Activated naive CD8-positive, alpha-beta T cell treated with anti-CD3 and anti-CD28 coated beads for 36 hours (primary cell): ENCODE results near the gene TUT1. TPM values are rescaled to one million over a fixed set of nuclear protein-coding genes. Genes with fewer than 3 reads are reported as not detected.

Experiments used
- DNase-seq: peaks from one replicate; pipeline ENCODE4 v3.0.0; 2021
- H3K27ac Mint-ChIP-seq: one replicate; pipeline ENCODE4 v1.8.0; 2022; ENCODE audit warnings: mild to moderate bottlenecking, moderate library complexity, mixed read lengths
- H3K27me3 Mint-ChIP-seq: one replicate; pipeline ENCODE4 v1.8.0; 2022; ENCODE audit warnings: mild to moderate bottlenecking, mixed read lengths
- H3K36me3 Mint-ChIP-seq: one replicate; pipeline ENCODE4 v1.8.0; 2021; ENCODE audit warnings: mild to moderate bottlenecking, mixed read lengths
- H3K4me1 Mint-ChIP-seq: one replicate; pipeline ENCODE4 v1.8.0; 2021; ENCODE audit warnings: mixed read lengths
- H3K4me3 Mint-ChIP-seq: one replicate; pipeline ENCODE4 v1.8.0; 2022; ENCODE audit warnings: mild to moderate bottlenecking, moderate library complexity, mixed read lengths
- H3K9me3 Mint-ChIP-seq: one replicate; pipeline ENCODE4 v1.8.0; 2022; ENCODE audit warnings: mixed read lengths
- total RNA-seq, 2 experiments: library from RNA; stranded (reverse); gene quantifications; one replicate each; pipeline ENCODE4 v1.2.3, GENCODE V29; 2021

TUT1 gene
- total RNA-seq, 2 experiments from 2014 or later: 29.1 to 32.2 TPM

DNA sequence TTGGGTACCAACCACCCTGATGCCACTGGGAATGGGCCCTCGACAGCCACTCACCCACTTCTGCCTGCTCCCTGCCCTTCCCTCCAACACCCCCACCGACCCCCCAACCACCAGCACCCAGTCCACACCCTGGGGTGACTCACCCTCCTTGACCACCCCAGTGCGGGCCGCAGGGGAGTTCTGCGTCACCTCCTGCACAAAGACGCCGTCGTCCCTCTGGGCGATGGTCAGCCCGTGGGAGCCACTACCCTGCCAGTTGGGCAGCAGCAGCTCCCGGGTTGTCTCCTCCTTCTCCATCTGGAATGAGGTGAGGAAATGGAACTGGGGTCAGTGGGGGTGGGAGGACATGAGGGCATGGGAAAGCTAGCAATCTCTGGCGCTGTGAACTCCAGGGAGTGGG is 55.5 kb downstream of the TUT1 start:
- peaks cover 23% of the 10 kb centered on the region for H3K4me1 Mint-ChIP-seq
- no peaks in the 10 kb centered on the region for H3K9me3 Mint-ChIP-seq
- H3K36me3 Mint-ChIP-seq: peaks cover 5% of the 10 kb centered on the region

GRCh38 chr11:62534779-62535545 is 56.4 kb downstream of the TUT1 start:
- Mint-ChIP-seq H3K4me1 (peaks cover 17% of the 10 kb centered on the region), H3K27me3 (no peaks in the 10 kb centered on the region), H3K36me3 (peaks cover 10% of the 10 kb centered on the region), H3K4me3 (no peak overlapping the region), H3K9me3 (no peaks in the 10 kb centered on the region), H3K27ac (no peak overlapping the region)
- DNase-seq: no peak

More for the DNA sequence above, 55.5 kb downstream of the TUT1 start:
- no peak overlapping the region for H3K4me3 Mint-ChIP-seq
- no peak overlapping the region for H3K27ac Mint-ChIP-seq
- DNase-seq: no peak
- no peaks in the 10 kb centered on the region for H3K27me3 Mint-ChIP-seq

DNA sequence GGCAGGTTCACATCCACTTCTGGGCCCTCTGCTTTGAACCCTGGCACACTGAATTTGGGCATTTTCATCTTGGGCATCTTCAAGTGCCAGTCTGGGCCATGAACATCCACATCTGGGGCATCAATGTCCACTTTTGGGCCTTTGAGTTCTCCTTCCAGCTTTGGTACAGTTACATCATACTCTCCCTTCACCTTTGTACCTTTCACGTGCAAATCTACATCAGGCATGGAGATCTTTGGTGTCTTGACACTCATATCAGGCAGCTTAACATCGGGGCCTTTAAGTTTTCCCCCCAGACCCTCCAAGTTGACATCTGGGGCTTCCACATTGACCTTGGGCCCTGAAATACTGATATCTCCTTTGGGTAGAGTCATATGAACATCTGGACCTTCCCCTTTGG is 59.2 kb downstream of the TUT1 start:
- no peak overlapping the region for H3K27ac Mint-ChIP-seq
- peaks cover 14% of the 10 kb centered on the region for H3K36me3 Mint-ChIP-seq
- no peak for DNase-seq
- H3K9me3 Mint-ChIP-seq: no peaks in the 10 kb centered on the region
- peaks cover 2% of the 10 kb centered on the region for H3K4me1 Mint-ChIP-seq
- no peak overlapping the region for H3K4me3 Mint-ChIP-seq
- H3K27me3 Mint-ChIP-seq: no peaks in the 10 kb centered on the region

Other genes with a start within 250 kb of the TUT1 start
- not detected for gene SCGB1A1, start 172.5 kb downstream of the TUT1 start, total RNA-seq
- gene AHNAK, start 44.7 kb downstream of the TUT1 start, total RNA-seq: 10 to 100 TPM; 12.3 to 12.5 TPM
- gene EEF1G, start 17.6 kb downstream of the TUT1 start, total RNA-seq: 1,000 to 10,000 TPM; 1,924 to 1,929 TPM
- 100 to 1,000 TPM; 196 to 200 TPM for gene MTA2, start 10.3 kb upstream of the TUT1 start, total RNA-seq
- gene EML3, start 21.3 kb upstream of the TUT1 start, total RNA-seq: 100 to 1,000 TPM; 112 to 121 TPM
- gene ROM1, start 21.7 kb upstream of the TUT1 start, total RNA-seq: 1 to 10 TPM; 2.0 to 2.8 TPM
- gene B3GAT3, start 30.5 kb upstream of the TUT1 start, total RNA-seq: 10 to 100 TPM; 63.0 to 68.7 TPM
- gene GANAB, start 55.1 kb upstream of the TUT1 start, total RNA-seq: 100 to 1,000 TPM; 198 to 211 TPM
- gene INTS5, start 61.8 kb upstream of the TUT1 start, total RNA-seq: 10 to 100 TPM; 41.2 TPM
- gene C11orf98, start 73.7 kb upstream of the TUT1 start, total RNA-seq: 100 to 1,000 TPM; 147 to 159 TPM
- 10 to 100 TPM; 28.7 to 39.7 TPM for gene CSKMT, start 73.8 kb upstream of the TUT1 start, total RNA-seq
- 1 to 10 TPM; 5.0 to 5.7 TPM for gene UQCC3, start 80.2 kb upstream of the TUT1 start, total RNA-seq
- 10 to 100 TPM; 22.6 to 26.0 TPM for gene LBHD1, start 80.7 kb upstream of the TUT1 start, total RNA-seq
- gene UBXN1, start 87.5 kb upstream of the TUT1 start, total RNA-seq: 100 to 1,000 TPM; 123 to 124 TPM
- gene LRRN4CL, start 98.0 kb upstream of the TUT1 start, total RNA-seq: under 1 TPM; 0.16 to 0.21 TPM
- 10 to 100 TPM; 22.7 to 23.7 TPM for gene BSCL2, start 115.9 kb upstream of the TUT1 start, total RNA-seq
- not detected for gene GNG3, start 116.2 kb upstream of the TUT1 start, total RNA-seq
- gene HNRNPUL2, start 135.9 kb upstream of the TUT1 start, total RNA-seq: 10 to 100 TPM; 54.4 to 56.3 TPM
- 10 to 100 TPM; 29.3 to 33.4 TPM for gene TTC9C, start 137.0 kb upstream of the TUT1 start, total RNA-seq
- gene ZBTB3, start 162.6 kb upstream of the TUT1 start, total RNA-seq: 1 to 10 TPM; 4.8 to 6.3 TPM
- 100 to 1,000 TPM; 125 to 131 TPM for gene POLR2G, start 170.1 kb upstream of the TUT1 start, total RNA-seq
- gene TAF6L, start 179.9 kb upstream of the TUT1 start, total RNA-seq: 10 to 100 TPM; 22.0 to 22.1 TPM
- 10 to 100 TPM; 30.7 to 34.3 TPM for gene TMEM179B, start 195.9 kb upstream of the TUT1 start, total RNA-seq
- 1 to 10 TPM; 9.4 to 10.0 TPM for gene TMEM223, start 200.5 kb upstream of the TUT1 start, total RNA-seq
- 100 to 1,000 TPM; 107 to 111 TPM for gene NXF1, start 213.9 kb upstream of the TUT1 start, total RNA-seq
- 10 to 100 TPM; 19.5 to 20.4 TPM for gene STX5, start 240.5 kb upstream of the TUT1 start, total RNA-seq
- gene TEX54, start 241.3 kb upstream of the TUT1 start, total RNA-seq: not detected
- gene WDR74, start 248.1 kb upstream of the TUT1 start, total RNA-seq: 100 to 1,000 TPM; 139 to 141 TPM